BLaER1 (cell line): ENCODE data around the gene FUCA2.

Source experiments
- H3K27ac ChIP-seq: shearing (Covaris generic); formaldehyde crosslinking; 2 replicates; pipeline ENCODE4 v1.8.1; 2022
- H3K27me3 ChIP-seq: shearing (Covaris generic); formaldehyde crosslinking; 2 replicates; pipeline ENCODE4 v1.8.1; 2022
- H3K36me3 ChIP-seq: shearing (Covaris generic); formaldehyde crosslinking; 2 replicates; pipeline ENCODE4 v1.8.1; 2022
- H3K4me1 ChIP-seq: shearing (Covaris generic); formaldehyde crosslinking; 2 replicates; pipeline ENCODE4 v1.8.1; 2022
- H3K4me2 ChIP-seq: shearing (Covaris generic); formaldehyde crosslinking; 2 replicates; pipeline ENCODE4 v1.8.1; 2022
- H3K4me3 ChIP-seq: shearing (Covaris generic); formaldehyde crosslinking; 2 replicates; pipeline ENCODE4 v1.8.1; 2022
- H3K9ac ChIP-seq: shearing (Covaris generic); formaldehyde crosslinking; 2 replicates; pipeline ENCODE4 v1.8.1; 2022
- H3K9me3 ChIP-seq: shearing (Covaris generic); formaldehyde crosslinking; 2 replicates; pipeline ENCODE4 v1.8.1; 2022
- H4K20me1 ChIP-seq: shearing (Covaris generic); formaldehyde crosslinking; 2 replicates; pipeline ENCODE4 v1.8.1; 2022
- Cebpa-rat ChIP-seq: shearing (Covaris generic); IDR thresholded peaks from 2 replicates; pipeline ENCODE4 v1.8.1; 2022

The FUCA2 gene

DNA sequence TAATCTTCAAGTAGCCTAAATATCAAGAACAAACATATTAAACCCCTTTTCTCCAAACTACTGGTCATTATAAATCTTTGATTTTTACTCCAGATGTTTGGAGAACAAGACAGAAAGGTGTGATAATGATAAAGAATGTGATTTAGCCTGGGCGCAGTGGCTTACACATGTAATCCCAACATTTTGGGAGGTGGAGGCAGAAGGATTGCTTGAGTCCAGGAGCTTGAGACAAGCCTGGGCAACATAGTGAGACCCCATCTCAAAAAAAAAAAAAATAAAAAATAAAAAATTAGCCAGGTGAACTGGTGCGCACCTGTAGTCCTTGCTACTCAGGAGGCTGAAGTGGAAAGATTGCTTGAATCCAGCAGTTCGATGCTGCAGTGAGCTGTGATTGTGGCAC lies 35.1 kb upstream of the FUCA2 start:
- H3K36me3 ChIP-seq = no peaks in the 10 kb centered on the region
- TF ChIP-seq Cebpa-rat = no peak
- no peak overlapping the region for H3K4me2 ChIP-seq
- H3K27ac ChIP-seq = no peak overlapping the region
- H3K9me3 ChIP-seq = no peaks in the 10 kb centered on the region
- H3K4me1 ChIP-seq = peaks cover 10% of the 10 kb centered on the region
- no peak overlapping the region for H3K9ac ChIP-seq
- no peaks in the 10 kb centered on the region for H3K27me3 ChIP-seq
- H4K20me1 ChIP-seq = no peaks in the 10 kb centered on the region
- H3K4me3 ChIP-seq = no peak overlapping the region

- no peaks in the 10 kb centered on the region for H3K36me3 ChIP-seq
- no peak overlapping the region for H3K4me3 ChIP-seq
- no peaks in the 10 kb centered on the region for H4K20me1 ChIP-seq
- H3K4me1 ChIP-seq = peaks cover 10% of the 10 kb centered on the region
- H3K9me3 ChIP-seq = no peaks in the 10 kb centered on the region
- H3K4me2 ChIP-seq = no peak overlapping the region
- no peak for TF ChIP-seq Cebpa-rat
- H3K27me3 ChIP-seq = no peaks in the 10 kb centered on the region
- no peak overlapping the region for H3K9ac ChIP-seq
- H3K27ac ChIP-seq = no peak overlapping the region
Observed at GRCh38 chr6:143545976-143546547, 34.5 kb upstream of the FUCA2 start.

GRCh38 chr6:143545165-143545564 lies 33.6 kb upstream of the FUCA2 start:
- no peaks in the 10 kb centered on the region for H3K9me3 ChIP-seq
- no peaks in the 10 kb centered on the region for H4K20me1 ChIP-seq
- H3K4me1 ChIP-seq = peaks cover 10% of the 10 kb centered on the region

DNA sequence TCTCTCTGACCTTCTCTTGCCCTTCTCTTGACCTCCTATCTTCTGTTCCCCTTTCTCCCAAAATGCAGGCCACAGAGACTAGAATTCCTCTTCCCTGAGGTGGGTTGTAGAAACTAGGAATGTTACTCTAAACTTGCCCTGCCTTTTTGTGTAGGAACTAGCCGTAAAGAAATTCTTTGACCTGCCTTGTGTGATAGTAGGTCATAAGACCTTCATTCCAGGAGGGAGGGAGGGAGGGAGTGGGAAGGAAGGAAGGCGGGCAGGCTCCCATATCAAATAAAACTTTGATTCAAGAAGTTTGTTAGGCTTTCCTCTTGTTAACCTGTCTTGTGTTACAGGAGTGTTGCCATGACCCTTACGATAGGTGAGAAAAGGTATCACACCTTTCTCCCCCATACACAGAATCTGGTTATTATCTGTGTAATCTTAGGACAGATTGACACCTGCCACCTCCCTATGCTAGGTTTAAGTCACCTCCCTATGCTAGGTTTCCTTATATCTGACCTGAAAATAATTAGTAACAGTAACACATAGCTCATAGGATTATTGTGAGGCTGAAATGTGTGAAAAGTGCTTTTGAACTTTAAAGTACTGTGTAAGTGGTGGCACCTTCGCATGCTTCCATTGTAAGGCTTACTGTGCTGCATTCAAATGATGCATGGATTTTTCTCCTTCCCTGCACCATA lies 32.6 kb upstream of the FUCA2 start:
- no peak overlapping the region for H3K9ac ChIP-seq
- no peaks in the 10 kb centered on the region for H3K27me3 ChIP-seq
- H3K4me3 ChIP-seq = no peak overlapping the region
- H4K20me1 ChIP-seq = no peaks in the 10 kb centered on the region
- peak overlapping the region; percentile 10; the same call in 1 of the 2 replicates for H3K27ac ChIP-seq
- no peaks in the 10 kb centered on the region for H3K36me3 ChIP-seq
- H3K4me1 ChIP-seq = peaks cover 14% of the 10 kb centered on the region
- no peaks in the 10 kb centered on the region for H3K9me3 ChIP-seq
- peak overlapping the region; percentile 25; the same call in 1 of the 2 replicates for H3K4me2 ChIP-seq
- TF ChIP-seq Cebpa-rat = no peak

More at GRCh38 chr6:143545165-143545564, 33.6 kb upstream of the FUCA2 start:
- no peak overlapping the region for H3K27ac ChIP-seq
- no peaks in the 10 kb centered on the region for H3K36me3 ChIP-seq
- no peak overlapping the region for H3K9ac ChIP-seq
- TF ChIP-seq Cebpa-rat = no peak
- no peak overlapping the region for H3K4me3 ChIP-seq
- H3K27me3 ChIP-seq = no peaks in the 10 kb centered on the region
- H3K4me2 ChIP-seq = no peak overlapping the region

DNA sequence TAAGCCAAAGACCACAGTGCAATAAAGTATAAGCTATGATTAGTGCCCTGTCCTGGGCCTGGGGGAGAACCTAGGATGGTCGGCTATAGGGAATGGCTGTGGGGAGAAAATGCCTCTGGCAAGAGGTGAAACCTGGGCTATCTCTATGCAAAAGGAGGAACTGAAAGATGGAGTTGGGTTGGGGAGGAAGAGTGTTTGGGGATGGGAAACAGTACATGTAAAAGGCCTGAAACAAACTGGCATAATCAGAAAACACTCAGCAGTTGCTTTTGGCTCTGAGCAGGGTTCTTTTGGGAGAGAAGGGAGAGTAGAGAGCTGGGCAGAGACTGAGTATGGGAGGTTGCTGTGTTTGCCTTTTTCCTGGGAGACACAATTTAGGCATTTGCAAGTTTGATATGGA lies 31.9 kb upstream of the FUCA2 start:
- no peaks in the 10 kb centered on the region for H3K36me3 ChIP-seq
- peak overlapping the region; percentile 25; the same call in 1 of the 2 replicates for H3K4me2 ChIP-seq
- H3K27me3 ChIP-seq = no peaks in the 10 kb centered on the region
- H3K4me3 ChIP-seq = no peak overlapping the region
- peaks cover 21% of the 10 kb centered on the region for H3K4me1 ChIP-seq
- TF ChIP-seq Cebpa-rat = no peak
- no peaks in the 10 kb centered on the region for H3K9me3 ChIP-seq
- no peak overlapping the region for H3K9ac ChIP-seq
- H4K20me1 ChIP-seq = no peaks in the 10 kb centered on the region
- peak overlapping the region; percentile 10; the same call in 1 of the 2 replicates for H3K27ac ChIP-seq

GRCh38 chr6:143542888-143543287 lies 31.4 kb upstream of the FUCA2 start:
- TF ChIP-seq Cebpa-rat = no peak
- no peaks in the 10 kb centered on the region for H4K20me1 ChIP-seq
- no peak overlapping the region for H3K9ac ChIP-seq
- H3K4me3 ChIP-seq = no peak overlapping the region
- no peak overlapping the region for H3K4me2 ChIP-seq
- H3K27me3 ChIP-seq = no peaks in the 10 kb centered on the region
- peaks cover 27% of the 10 kb centered on the region for H3K4me1 ChIP-seq
- H3K36me3 ChIP-seq = no peaks in the 10 kb centered on the region
- H3K9me3 ChIP-seq = no peaks in the 10 kb centered on the region
- no peak overlapping the region for H3K27ac ChIP-seq

DNA sequence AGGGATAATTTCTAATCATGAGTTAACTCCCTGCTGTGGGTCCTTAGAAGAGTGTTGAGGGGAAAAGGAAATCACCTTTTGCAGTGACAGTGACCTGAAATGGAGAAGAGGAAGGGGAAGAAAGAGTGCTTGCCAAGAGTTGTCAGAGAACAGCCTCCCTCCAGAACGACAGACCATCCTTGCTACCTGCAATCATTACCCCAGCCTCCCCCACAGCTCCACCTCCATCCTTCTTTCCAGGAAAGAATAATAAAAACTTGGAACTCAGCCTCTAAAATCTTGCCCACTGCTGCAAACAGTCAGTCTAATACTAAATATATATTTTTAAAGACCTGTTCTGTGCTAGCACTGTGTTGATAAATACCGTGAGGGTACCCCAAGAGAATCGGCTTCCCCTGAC lies 28.7 kb upstream of the FUCA2 start:
- H3K27me3 ChIP-seq = no peaks in the 10 kb centered on the region
- no peak overlapping the region for H3K27ac ChIP-seq
- peaks cover 32% of the 10 kb centered on the region for H3K4me1 ChIP-seq
- H3K36me3 ChIP-seq = no peaks in the 10 kb centered on the region
- TF ChIP-seq Cebpa-rat = no peak
- no peaks in the 10 kb centered on the region for H3K9me3 ChIP-seq
- no peaks in the 10 kb centered on the region for H4K20me1 ChIP-seq
- H3K4me3 ChIP-seq = no peak overlapping the region
- no peak overlapping the region for H3K4me2 ChIP-seq
- no peak overlapping the region for H3K9ac ChIP-seq

DNA sequence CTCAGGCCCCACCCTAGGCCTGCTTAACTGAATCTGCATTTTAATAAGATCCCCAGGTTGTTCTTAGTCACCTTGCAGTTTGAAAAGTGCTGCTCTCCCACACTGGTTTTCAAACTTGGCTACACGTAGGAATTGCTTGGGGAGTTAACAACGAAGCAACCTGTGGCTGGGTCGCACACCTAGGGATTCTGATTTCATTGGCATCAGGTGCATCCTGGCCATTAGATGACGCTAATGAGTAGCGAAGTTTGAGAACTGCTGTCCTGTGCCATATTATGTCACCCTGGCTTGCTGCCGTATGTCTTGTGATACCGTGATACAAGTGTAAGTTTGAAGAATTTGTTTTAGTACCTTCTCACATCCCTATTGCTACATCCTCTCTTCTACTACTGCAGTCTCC lies 28.2 kb upstream of the FUCA2 start:
- Histone ChIP-seq H3K36me3 (no peaks in the 10 kb centered on the region), H3K4me3 (no peak overlapping the region), H3K9me3 (no peaks in the 10 kb centered on the region), H3K9ac (no peak overlapping the region), H3K4me2 (no peak overlapping the region), H3K27me3 (no peaks in the 10 kb centered on the region), H4K20me1 (no peaks in the 10 kb centered on the region), H3K4me1 (peaks cover 32% of the 10 kb centered on the region), H3K27ac (no peak overlapping the region)
- TF ChIP-seq Cebpa-rat = no peak

DNA sequence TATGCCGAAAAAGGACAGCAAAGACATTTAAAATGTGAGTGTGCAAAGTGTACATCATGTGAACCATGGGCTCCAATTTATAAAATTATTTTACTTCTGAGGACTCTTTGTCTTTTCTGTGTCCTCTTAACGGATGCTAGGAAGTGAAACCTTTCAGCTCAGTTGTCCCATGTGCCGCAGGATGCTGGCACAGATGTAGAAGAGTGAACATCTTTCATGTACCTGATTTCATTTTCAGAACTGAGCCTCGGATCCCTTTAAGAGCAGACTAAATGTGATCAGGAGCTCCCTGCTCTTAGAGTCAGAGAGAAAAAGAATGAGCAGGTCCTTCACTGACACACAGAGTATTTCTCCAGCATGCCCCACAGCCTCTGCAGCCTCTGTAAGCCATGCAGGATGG lies 27.6 kb upstream of the FUCA2 start:
- TF ChIP-seq Cebpa-rat = no peak
- no peaks in the 10 kb centered on the region for H3K9me3 ChIP-seq
- no peaks in the 10 kb centered on the region for H3K36me3 ChIP-seq
- no peaks in the 10 kb centered on the region for H3K27me3 ChIP-seq
- no peaks in the 10 kb centered on the region for H4K20me1 ChIP-seq
- H3K27ac ChIP-seq = no peak overlapping the region
- H3K4me1 ChIP-seq = peaks cover 32% of the 10 kb centered on the region
- H3K4me2 ChIP-seq = 0 out of 2 replicates have a peak overlapping the region, but pooled peaks have one; percentile 6
- no peak overlapping the region for H3K4me3 ChIP-seq
- H3K9ac ChIP-seq = no peak overlapping the region

DNA sequence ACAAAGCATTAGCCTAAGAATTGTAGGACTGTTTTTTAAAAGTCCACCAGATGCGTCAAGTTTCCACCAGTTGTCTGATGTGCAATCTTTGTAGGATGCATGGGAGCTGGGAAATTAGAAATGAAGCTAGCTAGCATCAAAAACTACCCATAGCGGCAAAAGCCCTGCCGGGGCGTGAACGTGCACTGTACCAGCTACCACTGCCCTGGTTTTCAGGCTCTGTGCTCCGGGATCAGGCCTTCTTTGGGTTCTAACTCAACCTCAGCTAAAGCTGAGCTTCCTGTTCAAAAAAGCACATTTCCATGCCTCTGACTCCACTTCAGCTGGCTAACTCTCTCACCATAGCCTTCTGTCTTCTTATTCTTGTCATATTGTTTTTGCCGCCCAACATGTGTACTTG lies 26.9 kb upstream of the FUCA2 start:
- Histone ChIP-seq H4K20me1 (no peaks in the 10 kb centered on the region), H3K27me3 (no peaks in the 10 kb centered on the region), H3K4me3 (no peak overlapping the region), H3K4me1 (peaks cover 26% of the 10 kb centered on the region), H3K9ac (no peak overlapping the region), H3K4me2 (peak overlapping the region; percentile 76), H3K27ac (no peak overlapping the region), H3K9me3 (no peaks in the 10 kb centered on the region), H3K36me3 (no peaks in the 10 kb centered on the region)
- TF ChIP-seq Cebpa-rat = no peak
